CD4-positive, alpha-beta memory T cell (primary cell): Measurements from ENCODE around the gene TRPV2. TPM values are rescaled to one million over a fixed set of nuclear protein-coding genes. Genes with fewer than 3 reads are reported as not detected.

Experiments used
- CTCF ChIA-PET: fragments of 350-600 bp; sonication (Branson Sonifier 250); formaldehyde crosslinking; loops from one replicate; lab custom pipeline; 2021; ENCODE audit warnings: inconsistent platforms; ENCODE audit not compliant: partially characterized antibody; lab: Charles Lee
- POLR2A ChIA-PET: fragments of 350-600 bp; sonication (Branson Sonifier 250); formaldehyde crosslinking; loops from one replicate; lab custom pipeline; 2021; ENCODE audit not compliant: partially characterized antibody; lab: Charles Lee
- DNase-seq, 5 donors: peaks; one replicate each; pipeline versions ENCODE4 v3.0.0 to v3.0.0-alpha.2; 2020 to 2022; ENCODE audit warnings: mixed read lengths in 1 of 5
- H3K27ac ChIP-seq: one replicate; pipeline ENCODE4 v1.7.0; 2013; ENCODE audit warnings: low read depth, low read length
- H3K27me3 ChIP-seq: 2 replicates; pipeline ENCODE4 v1.7.0; 2013; ENCODE audit warnings: mild to moderate bottlenecking, low read length, moderate library complexity; ENCODE audit not compliant: insufficient read depth
- H3K36me3 ChIP-seq: 2 replicates; pipeline ENCODE4 v1.7.0; 2013; ENCODE audit warnings: mild to moderate bottlenecking, low read length, moderate library complexity; ENCODE audit not compliant: insufficient read depth
- H3K4me1 ChIP-seq: 2 replicates; pipeline ENCODE4 v1.7.0; 2013; ENCODE audit warnings: mild to moderate bottlenecking, low read length, moderate library complexity; ENCODE audit not compliant: insufficient read depth
- H3K4me3 ChIP-seq, 2 donors: one replicate each; pipeline ENCODE4 v1.7.0; 2013; ENCODE audit warnings: low read length in 2 of 2, mild to moderate bottlenecking in 1 of 2
- H3K9me3 ChIP-seq, 2 donors: one replicate each; pipeline ENCODE4 v1.7.0; 2013; ENCODE audit warnings: low read length in 2 of 2, control low read depth in 1 of 2; ENCODE audit not compliant: control insufficient read depth in 1 of 2
- H3K27ac Mint-ChIP-seq, 7 donors: one replicate each; pipeline ENCODE4 v1.8.0; 2020 to 2021; ENCODE audit warnings: mixed read lengths in 7 of 7, mild to moderate bottlenecking in 6 of 7, inconsistent platforms in 3 of 7, moderate library complexity in 3 of 7
- H3K27me3 Mint-ChIP-seq, 2 donors: one replicate each; pipeline ENCODE4 v1.8.0; 2020 to 2021; ENCODE audit warnings: mixed read lengths in 2 of 2
- H3K36me3 Mint-ChIP-seq, 2 donors: one replicate each; pipeline ENCODE4 v1.8.0; 2020 to 2021; ENCODE audit warnings: mixed read lengths in 2 of 2, inconsistent platforms in 1 of 2, mild to moderate bottlenecking in 1 of 2
- H3K4me1 Mint-ChIP-seq, 4 donors: one replicate each; pipeline ENCODE4 v1.8.0; 2020 to 2021; ENCODE audit warnings: mixed read lengths in 4 of 4, mild to moderate bottlenecking in 1 of 4
- H3K4me3 Mint-ChIP-seq, 8 donors: one replicate each; pipeline ENCODE4 v1.8.0; 2020 to 2021; ENCODE audit warnings: mixed read lengths in 8 of 8, mild to moderate bottlenecking in 7 of 8, moderate library complexity in 6 of 8, inconsistent platforms in 3 of 8
- H3K9me3 Mint-ChIP-seq, 8 donors: one replicate each; pipeline ENCODE4 v1.8.0; 2020 to 2021; ENCODE audit warnings: mixed read lengths in 8 of 8, mild to moderate bottlenecking in 5 of 8, inconsistent platforms in 3 of 8, moderate library complexity in 1 of 8
- intact Hi-C: fragments of 100-400 bp; cut with micrococcal nuclease; formaldehyde crosslinking; loops from one replicate; pipeline ENCODE4 v1.15.1; 2023
- polyA plus RNA-seq, 2 donors: library from polyadenylated mRNA; unstranded; fragments of 300-500 nt; fragmentation: Illumina TruSeq; gene quantifications; one replicate each; pipeline ENCODE4 v1.2.3, GENCODE V29; 2021
- total RNA-seq, 2 experiments: library from RNA; stranded (reverse); gene quantifications; one replicate each; pipeline ENCODE4 v1.2.3, GENCODE V29; 2021

TRPV2 gene
- total and polyA plus RNA-seq, 4 experiments from 2014 or later, result 95.0 to 127 (median 109) TPM

- no peak for DNase-seq
- CTCF ChIA-PET, result interaction anchor here (1.8 kb wide), 1 partner anchor 61 kb away, joined by 8 read pairs; no protein-coding TSS in a partner anchor
- Mint-ChIP-seq H3K27ac (peak overlapping the region in 2 of 7 donors; percentile 42 to 57), H3K27me3 (no peaks in the 10 kb centered on the region), H3K9me3 (no peaks in the 10 kb centered on the region), H3K4me3 (no peak overlapping the region), H3K4me1 (peaks cover 0 to 2% (median under 1%) of the 10 kb centered on the region in 4 donors), H3K36me3 (peaks cover 0 to 6% of the 10 kb centered on the region in 2 donors)
- no peak overlapping the region for H3K4me3 ChIP-seq
- POLR2A ChIA-PET, result interaction anchor here (1.1 kb wide), 1 partner anchor 79 kb away, joined by 4 read pairs; the partner anchor contains the start of gene UBB
- H3K36me3 ChIP-seq, result no peaks in the 10 kb centered on the region
- no peaks in the 10 kb centered on the region for H3K27me3 ChIP-seq
- intact Hi-C loops, result no loop called here
- H3K4me1 ChIP-seq, result no peaks in the 10 kb centered on the region
- no peaks in the 10 kb centered on the region for H3K9me3 ChIP-seq
- no peak overlapping the region for H3K27ac ChIP-seq
Measured at GRCh38 chr17:16459855-16460550, 44.6 kb downstream of the TRPV2 start.

DNA sequence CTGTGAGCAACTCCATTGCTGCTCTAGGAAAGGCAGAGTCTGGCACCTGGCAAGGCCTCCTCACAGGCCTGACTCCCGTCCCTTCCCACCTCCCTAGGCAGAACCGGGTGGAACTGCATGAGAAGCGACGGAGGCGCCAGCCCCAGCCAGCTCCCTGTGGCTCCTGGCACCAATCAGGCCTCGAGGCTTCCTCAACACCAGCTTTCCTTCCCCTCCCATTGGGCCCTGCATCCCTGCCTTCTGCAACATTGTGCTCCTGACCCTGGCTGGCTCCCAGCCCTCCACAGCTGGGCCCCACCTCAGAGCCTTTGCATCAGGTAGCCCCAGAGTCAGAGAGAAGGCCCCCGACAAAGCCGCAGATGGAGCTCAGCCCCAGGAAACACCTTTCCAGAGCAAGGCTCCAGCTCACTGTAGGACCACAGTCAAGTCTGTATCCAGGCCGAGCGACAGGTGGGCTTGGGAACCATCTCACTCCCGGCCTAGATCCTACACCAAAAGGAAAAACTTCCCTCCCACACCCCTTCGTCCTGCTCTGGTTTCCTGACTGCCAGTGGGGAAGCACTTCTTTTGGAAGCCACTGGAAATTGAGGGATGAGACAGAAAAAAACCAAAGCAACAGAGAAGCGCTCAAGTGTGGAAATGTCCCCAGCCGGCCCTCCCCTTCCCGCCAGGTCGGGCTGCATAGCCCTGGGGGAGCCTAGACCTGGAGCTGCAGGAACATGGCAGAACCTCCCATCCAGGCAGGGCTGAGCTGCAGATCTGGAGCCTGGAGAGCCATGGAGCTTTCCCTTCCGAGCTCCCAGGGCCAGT, 45.6 kb downstream of the TRPV2 start:
- H3K27me3 ChIP-seq, result no peaks in the 10 kb centered on the region
- H3K4me3 Mint-ChIP-seq, result no peak overlapping the region
- H3K36me3 Mint-ChIP-seq, result peaks cover 0 to 6% of the 10 kb centered on the region in 2 donors
- peak overlapping the region in 1 of 7 donors; percentile 35 for H3K27ac Mint-ChIP-seq
- no peak for DNase-seq
- H3K9me3 ChIP-seq, result no peaks in the 10 kb centered on the region
- intact Hi-C loops, result no loop called here
- ChIA-PET CTCF (interaction anchor here (1.3 to 1.8 kb wide), 3 partner anchors 8 to 97 kb away, joined by 4 to 10 read pairs (median 8); no protein-coding TSS in a partner anchor), POLR2A (interaction anchor here (1.1 kb wide), 1 partner anchor 80 kb away, joined by 4 read pairs; the partner anchor contains the start of gene UBB)
- no peak overlapping the region for H3K27ac ChIP-seq
- no peaks in the 10 kb centered on the region for H3K9me3 Mint-ChIP-seq
- H3K4me1 Mint-ChIP-seq, result peaks cover 0 to 2% (median under 1%) of the 10 kb centered on the region in 4 donors
- no peaks in the 10 kb centered on the region for H3K4me1 ChIP-seq
- H3K36me3 ChIP-seq, result no peaks in the 10 kb centered on the region
- H3K4me3 ChIP-seq, result no peak overlapping the region
- H3K27me3 Mint-ChIP-seq, result no peaks in the 10 kb centered on the region

- no peaks in the 10 kb centered on the region for H3K27me3 ChIP-seq
Measured at GRCh38 chr17:16461606-16461866, 46.2 kb downstream of the TRPV2 start.

GRCh38 chr17:16462070-16462864, 46.9 kb downstream of the TRPV2 start:
- no peaks in the 10 kb centered on the region for H3K27me3 ChIP-seq
- no peaks in the 10 kb centered on the region for H3K36me3 ChIP-seq
- no peaks in the 10 kb centered on the region for H3K9me3 Mint-ChIP-seq
- H3K9me3 ChIP-seq, result no peaks in the 10 kb centered on the region
- POLR2A ChIA-PET, result no interaction called here
- CTCF ChIA-PET, result interaction anchor here (1.2 to 1.8 kb wide), 4 partner anchors 9 to 99 kb away, joined by 3 to 10 read pairs (median 6); no protein-coding TSS in a partner anchor
- no peak for DNase-seq
- no peak overlapping the region for H3K27ac ChIP-seq
- H3K27me3 Mint-ChIP-seq, result no peaks in the 10 kb centered on the region
- H3K27ac Mint-ChIP-seq, result peak overlapping the region in 1 of 7 donors; percentile 61
- peaks cover 0 to 6% of the 10 kb centered on the region in 2 donors for H3K36me3 Mint-ChIP-seq
- no peak overlapping the region for H3K4me3 ChIP-seq
- no peaks in the 10 kb centered on the region for H3K4me1 ChIP-seq
- H3K4me3 Mint-ChIP-seq, result no peak overlapping the region
- intact Hi-C loops, result no loop called here
- H3K4me1 Mint-ChIP-seq, result peaks cover 0 to 2% (median 0%) of the 10 kb centered on the region in 4 donors

More at GRCh38 chr17:16461606-16461866, 46.2 kb downstream of the TRPV2 start:
- Histone ChIP-seq H3K9me3 (no peaks in the 10 kb centered on the region), H3K27ac (no peak overlapping the region), H3K4me1 (no peaks in the 10 kb centered on the region), H3K36me3 (no peaks in the 10 kb centered on the region), H3K4me3 (no peak overlapping the region)
- no peak for DNase-seq
- no peaks in the 10 kb centered on the region for H3K27me3 Mint-ChIP-seq
- no peak overlapping the region for H3K4me3 Mint-ChIP-seq
- intact Hi-C loops, result no loop called here
- no peak overlapping the region for H3K27ac Mint-ChIP-seq
- H3K4me1 Mint-ChIP-seq, result peaks cover 0 to 2% (median under 1%) of the 10 kb centered on the region in 4 donors
- no peaks in the 10 kb centered on the region for H3K9me3 Mint-ChIP-seq
- H3K36me3 Mint-ChIP-seq, result peaks cover 0 to 6% of the 10 kb centered on the region in 2 donors
- POLR2A ChIA-PET, result no interaction called here
- CTCF ChIA-PET, result interaction anchor here (1.3 to 1.8 kb wide), 3 partner anchors 8 to 98 kb away, joined by 4 to 10 read pairs (median 8); no protein-coding TSS in a partner anchor

GRCh38 chr17:16463358-16464302, 48.3 kb downstream of the TRPV2 start:
- peaks cover 0 to 2% (median 0%) of the 10 kb centered on the region in 4 donors for H3K4me1 Mint-ChIP-seq
- H3K27ac Mint-ChIP-seq, result peak overlapping the region in 1 of 7 donors; percentile 42
- ChIA-PET CTCF (interaction anchor here (2.8 kb wide), 1 partner anchor 11 kb away, joined by 17 read pairs; no protein-coding TSS in a partner anchor), POLR2A (no interaction called here)
- Histone ChIP-seq H3K4me3 (no peak overlapping the region), H3K27me3 (no peaks in the 10 kb centered on the region), H3K4me1 (no peaks in the 10 kb centered on the region), H3K9me3 (no peaks in the 10 kb centered on the region), H3K36me3 (no peaks in the 10 kb centered on the region), H3K27ac (no peak overlapping the region)
- no peak overlapping the region for H3K4me3 Mint-ChIP-seq
- no peaks in the 10 kb centered on the region for H3K9me3 Mint-ChIP-seq
- peaks cover 0 to 6% of the 10 kb centered on the region in 2 donors for H3K36me3 Mint-ChIP-seq
- DNase-seq, result no peak
- no peaks in the 10 kb centered on the region for H3K27me3 Mint-ChIP-seq
- intact Hi-C loops, result no loop called here

DNA sequence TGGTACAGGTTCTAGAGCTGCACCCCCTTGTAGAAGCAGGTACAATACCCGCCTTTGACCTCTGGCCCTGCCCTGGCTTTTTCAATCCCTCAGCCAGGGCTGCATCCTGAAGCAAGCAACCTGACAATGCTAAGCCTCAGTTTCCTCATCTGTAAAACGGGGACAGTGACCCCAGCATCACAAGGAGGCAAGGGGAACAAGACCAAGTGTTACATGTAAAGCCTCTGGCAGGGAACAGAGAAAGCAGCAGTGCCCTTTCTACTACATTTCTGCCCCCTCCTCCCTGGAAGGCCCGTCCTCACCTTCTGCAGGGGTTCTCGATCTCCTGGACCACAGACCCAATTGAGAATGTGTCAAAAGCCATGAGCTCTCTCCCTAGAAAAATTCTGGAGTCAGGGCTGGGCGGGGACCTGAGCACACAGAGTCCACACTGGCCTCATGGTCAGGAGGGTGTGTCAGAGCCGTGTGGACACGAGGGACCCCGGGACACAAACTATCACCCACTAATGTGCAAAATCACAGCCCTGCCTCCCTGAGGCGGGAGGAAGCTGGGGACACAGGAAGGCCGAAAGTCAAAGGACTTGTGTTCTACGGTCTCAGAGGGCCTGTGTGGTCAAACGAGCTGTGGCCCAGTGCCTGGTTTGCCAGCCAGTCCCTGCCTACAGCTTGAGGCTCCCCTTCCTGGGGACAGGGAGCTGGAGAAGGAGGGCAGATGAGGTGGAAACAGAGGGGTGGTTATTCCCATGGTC, 49.1 kb downstream of the TRPV2 start:
- H3K27ac Mint-ChIP-seq, result no peak overlapping the region
- peaks cover 0 to 2% (median 0%) of the 10 kb centered on the region in 4 donors for H3K4me1 Mint-ChIP-seq
- H3K36me3 ChIP-seq, result no peaks in the 10 kb centered on the region
- intact Hi-C loops, result no loop called here
- no peaks in the 10 kb centered on the region for H3K27me3 Mint-ChIP-seq
- POLR2A ChIA-PET, result interaction anchor here (1.0 kb wide), 1 partner anchor 10 kb away, joined by 3 read pairs; no protein-coding TSS in a partner anchor
- H3K4me3 ChIP-seq, result no peak overlapping the region
- CTCF ChIA-PET, result interaction anchor here (2.8 kb wide), 1 partner anchor 11 kb away, joined by 17 read pairs; no protein-coding TSS in a partner anchor
- no peaks in the 10 kb centered on the region for H3K9me3 ChIP-seq
- no peak overlapping the region for H3K4me3 Mint-ChIP-seq
- H3K4me1 ChIP-seq, result no peaks in the 10 kb centered on the region
- no peak overlapping the region for H3K27ac ChIP-seq
- no peak for DNase-seq
- no peaks in the 10 kb centered on the region for H3K27me3 ChIP-seq
- H3K9me3 Mint-ChIP-seq, result no peaks in the 10 kb centered on the region
- H3K36me3 Mint-ChIP-seq, result no peaks in the 10 kb centered on the region
